MM.1S (cell line): Measurements from ENCODE around the gene TRIM25.

ENCODE experiments used
- CTCF ChIP-seq: fragments of 300-600 bp; sonication (generic); IDR thresholded peaks from 2 replicates; pipeline ENCODE4 v1.5.1; 2016; ENCODE audit warnings: antibody characterized with exemption, low read length, mixed read lengths
- EZH2 ChIP-seq: fragments of 300-600 bp; sonication (generic); optimal IDR thresholded peaks from 2 replicates; pipeline ENCODE3; 2017; ENCODE audit warnings: low read depth, mild to moderate bottlenecking, antibody characterized with exemption, low read length, mixed read lengths
- EZH2phosphoT487 ChIP-seq: fragments of 300-600 bp; sonication (generic); IDR thresholded peaks from 2 replicates; pipeline ENCODE4 v1.6.1; 2018; ENCODE audit warnings: antibody characterized with exemption, low read length

- TF ChIP-seq CTCF (no peak), EZH2 (no peak), EZH2phosphoT487 (no peak)
These were observed 23.5 kb downstream of the TRIM25 start for GRCh38 chr17:56890390-56890789.
